NCI-H82 (cell line): ENCODE data around the gene TNFAIP8.
A peak's percentile ranks its signal among the peaks of the same experiment; 100 is the strongest.

ENCODE experiments used
- DNase-seq: peaks from one replicate; lab custom pipeline; 2025; lab: John Stamatoyannopoulos, UW

Gene TNFAIP8

GRCh38 chr5:119368238-119368630 is 12.4 kb downstream of the TNFAIP8 start:
- no peak for DNase-seq

- DNase-seq = no peak
Observed at GRCh38 chr5:119370486-119370885, 14.7 kb downstream of the TNFAIP8 start.

DNA sequence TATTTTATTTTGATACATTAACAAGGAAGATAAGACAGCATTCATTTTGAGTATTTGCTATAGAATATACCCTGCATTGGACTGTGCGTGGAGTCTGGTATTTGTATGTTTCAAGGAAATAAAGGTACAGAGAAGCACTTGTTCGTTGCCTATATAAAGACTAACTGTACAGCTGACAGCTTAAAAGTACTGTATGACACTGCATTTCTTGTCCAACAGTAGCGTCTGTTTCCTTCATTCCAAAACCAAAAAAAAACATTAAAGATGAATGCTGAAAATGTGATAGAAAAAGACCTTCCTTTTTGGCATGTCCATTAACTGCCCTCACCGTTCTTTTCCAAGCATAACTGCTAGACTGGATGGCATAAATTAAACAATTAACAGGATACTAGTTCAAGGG is 15.3 kb downstream of the TNFAIP8 start:
- DNase-seq = no peak

DNA sequence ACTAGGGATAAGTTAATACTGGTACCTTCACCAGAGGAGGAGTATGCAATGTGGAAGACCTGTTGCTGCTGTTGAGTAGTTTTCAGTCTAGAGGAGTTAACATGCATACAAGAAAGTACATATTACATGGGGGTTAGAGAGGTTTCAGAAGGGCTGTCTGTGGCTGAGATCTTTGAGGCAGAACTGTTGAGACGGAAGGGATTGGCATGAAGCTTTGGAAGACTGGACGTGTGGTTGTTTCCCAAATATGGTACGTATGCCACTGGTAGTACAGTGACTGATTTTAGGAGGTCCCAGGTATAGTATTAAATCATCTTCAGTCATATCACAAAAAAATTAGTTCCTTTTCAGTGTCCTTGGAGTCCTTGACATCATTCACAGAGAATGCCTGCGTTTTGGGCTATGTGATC is 17.6 kb downstream of the TNFAIP8 start:
- no peak for DNase-seq

DNA sequence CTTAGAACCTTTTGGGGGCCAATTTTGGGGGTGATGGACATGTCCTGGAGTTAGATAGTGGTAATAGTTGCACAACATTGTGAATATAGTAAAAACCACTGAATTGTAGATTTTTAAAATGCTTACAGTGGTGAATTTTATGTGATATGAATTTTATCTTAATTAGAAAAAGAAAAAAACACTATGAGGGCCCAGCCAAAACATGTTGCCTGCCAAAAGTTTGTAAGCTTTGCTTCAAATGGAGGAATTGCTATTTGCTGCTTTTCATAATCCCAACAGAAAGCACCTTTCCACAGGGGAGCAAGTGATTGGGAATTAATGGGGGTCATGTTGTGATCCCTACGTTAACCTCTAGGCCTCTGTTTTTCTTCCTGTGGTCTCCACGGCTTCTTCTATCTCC is 19.1 kb downstream of the TNFAIP8 start:
- no peak for DNase-seq

DNA sequence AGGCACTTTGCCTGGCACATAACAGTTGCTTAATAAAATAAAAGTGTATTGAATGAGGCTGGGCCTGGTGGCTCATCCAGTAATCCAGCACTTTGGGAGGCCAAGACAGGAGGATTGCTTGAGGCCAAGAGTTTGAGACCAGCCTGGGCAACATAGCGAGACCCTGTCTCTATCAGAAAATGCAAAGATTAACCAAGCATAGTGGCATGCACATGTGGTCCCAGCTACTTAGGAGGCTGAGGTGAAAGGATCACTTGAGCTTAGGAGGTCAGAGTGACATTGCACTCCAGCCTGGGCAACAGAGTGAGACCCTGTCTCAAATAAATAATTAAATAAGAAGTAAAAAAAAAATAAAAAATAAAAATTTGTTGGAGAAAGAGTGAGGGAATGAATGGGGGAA is 21.2 kb downstream of the TNFAIP8 start:
- DNase-seq = no peak

DNA sequence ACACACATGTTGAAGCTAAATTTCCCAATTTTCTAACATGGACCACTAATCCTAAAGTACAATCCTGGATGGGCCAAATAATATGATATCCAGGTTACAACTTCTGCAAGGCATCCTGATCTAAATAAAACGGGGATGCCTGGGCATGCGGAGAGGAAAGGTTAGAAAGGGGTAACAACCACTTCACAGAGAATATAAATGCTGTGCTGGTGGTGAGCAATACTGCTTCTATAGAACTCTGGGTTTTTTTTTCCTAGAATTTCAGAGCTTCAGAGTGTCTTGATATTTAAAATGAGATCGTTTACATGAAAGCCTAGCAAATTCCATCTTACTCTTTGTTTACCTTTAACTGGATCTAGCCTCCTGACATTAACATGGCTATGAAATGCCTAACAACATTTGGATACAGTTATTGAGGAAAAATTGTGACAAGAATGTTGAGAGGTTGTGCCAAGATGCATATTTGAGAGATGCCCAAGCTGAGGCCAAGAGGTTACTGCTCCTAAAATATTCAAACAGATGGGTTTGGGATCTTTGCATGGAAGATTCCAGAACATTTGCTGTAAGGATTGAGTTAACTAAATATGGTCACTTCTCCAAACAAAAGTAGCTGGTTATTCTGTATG is 22.4 kb downstream of the TNFAIP8 start:
- no peak for DNase-seq

DNA sequence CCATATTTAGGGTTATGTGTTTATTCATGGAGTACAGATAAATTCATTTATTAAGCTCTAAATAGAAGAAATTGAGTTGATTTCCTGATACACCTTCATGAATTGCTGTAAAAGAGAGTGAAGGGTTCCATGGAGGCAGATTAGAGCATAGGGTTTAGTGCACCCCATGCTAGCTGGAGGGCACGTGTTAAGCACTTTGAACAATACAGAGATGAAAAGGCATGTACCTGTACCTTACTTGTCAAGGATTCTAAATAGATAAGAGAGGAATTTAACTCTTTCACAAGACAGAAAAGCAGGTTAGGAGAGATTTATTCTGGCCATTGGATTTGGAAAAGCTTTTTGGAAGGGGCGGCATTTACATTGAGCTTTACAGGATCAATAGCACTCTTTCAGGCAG is 23.3 kb downstream of the TNFAIP8 start:
- no peak for DNase-seq

GRCh38 chr5:119379942-119380547 is 24.2 kb downstream of the TNFAIP8 start:
- DNase-seq = peak; percentile 39

DNA sequence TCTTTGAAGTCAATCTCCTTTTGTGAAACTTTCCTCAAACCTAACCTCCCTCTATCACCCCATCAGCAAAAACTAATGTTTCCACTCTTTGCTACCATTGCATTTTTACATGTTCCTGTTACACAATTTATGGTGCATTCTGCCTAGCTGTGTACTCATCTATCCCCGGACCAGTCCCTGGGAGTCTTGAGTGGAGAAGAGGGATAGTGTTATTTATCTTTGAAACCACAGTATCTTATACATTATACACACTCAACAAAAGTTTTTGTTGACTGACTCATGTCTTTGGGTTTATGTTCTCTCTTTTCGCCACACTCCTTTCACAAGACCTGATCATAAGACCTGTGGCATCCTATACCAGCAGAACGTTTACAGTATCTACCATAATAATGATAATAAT is 26.4 kb downstream of the TNFAIP8 start:
- DNase-seq = no peak

- no peak for DNase-seq
Observed at GRCh38 chr5:119383008-119383407, 27.2 kb downstream of the TNFAIP8 start.

DNA sequence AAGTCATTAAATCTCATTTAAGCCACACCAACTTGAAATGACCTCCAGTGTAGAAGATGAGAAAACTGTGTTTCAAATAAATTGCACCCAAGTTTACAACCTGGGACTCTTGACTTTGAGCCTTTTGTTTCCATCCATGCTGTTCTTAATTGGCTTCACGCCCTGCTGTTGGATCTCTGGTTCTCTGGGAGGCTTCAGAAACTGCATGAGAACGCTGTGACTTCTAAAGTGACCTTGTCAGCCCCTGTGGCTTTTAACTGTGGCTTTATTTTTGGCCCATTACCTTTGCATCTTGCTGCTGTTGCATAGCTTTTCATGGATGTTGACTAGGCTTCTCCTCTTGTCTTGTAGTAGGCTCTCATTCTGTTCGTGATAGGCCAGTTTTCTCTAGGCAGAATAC is 29.3 kb downstream of the TNFAIP8 start:
- DNase-seq = no peak

DNA sequence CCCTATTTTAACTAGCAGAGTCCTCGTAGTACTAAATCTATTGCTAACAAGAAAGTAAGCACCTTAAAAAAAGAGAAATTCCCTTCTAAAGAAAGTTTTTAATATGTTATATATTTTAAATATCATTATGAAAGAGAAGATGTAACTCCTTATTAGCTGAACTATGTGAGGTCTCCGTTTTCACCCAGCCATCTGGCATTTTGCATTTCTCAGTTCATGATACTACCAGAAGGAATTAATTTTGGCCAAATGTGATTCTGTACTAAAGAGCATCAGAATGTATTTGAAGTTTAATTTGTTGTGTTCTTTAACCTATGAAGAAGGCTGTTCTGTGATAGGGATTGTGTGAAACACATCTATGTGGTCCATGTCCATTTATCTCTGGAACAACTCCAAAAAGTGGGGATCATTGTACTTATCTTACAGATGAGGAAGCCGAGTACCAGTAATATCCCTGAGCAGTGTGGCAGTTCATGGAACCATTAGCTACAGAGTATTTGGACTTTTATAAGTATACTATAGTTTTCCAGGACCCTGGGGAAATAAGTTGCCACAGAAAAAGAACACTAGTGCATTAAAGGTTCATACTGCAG is 29.8 kb downstream of the TNFAIP8 start:
- DNase-seq = no peak

DNA sequence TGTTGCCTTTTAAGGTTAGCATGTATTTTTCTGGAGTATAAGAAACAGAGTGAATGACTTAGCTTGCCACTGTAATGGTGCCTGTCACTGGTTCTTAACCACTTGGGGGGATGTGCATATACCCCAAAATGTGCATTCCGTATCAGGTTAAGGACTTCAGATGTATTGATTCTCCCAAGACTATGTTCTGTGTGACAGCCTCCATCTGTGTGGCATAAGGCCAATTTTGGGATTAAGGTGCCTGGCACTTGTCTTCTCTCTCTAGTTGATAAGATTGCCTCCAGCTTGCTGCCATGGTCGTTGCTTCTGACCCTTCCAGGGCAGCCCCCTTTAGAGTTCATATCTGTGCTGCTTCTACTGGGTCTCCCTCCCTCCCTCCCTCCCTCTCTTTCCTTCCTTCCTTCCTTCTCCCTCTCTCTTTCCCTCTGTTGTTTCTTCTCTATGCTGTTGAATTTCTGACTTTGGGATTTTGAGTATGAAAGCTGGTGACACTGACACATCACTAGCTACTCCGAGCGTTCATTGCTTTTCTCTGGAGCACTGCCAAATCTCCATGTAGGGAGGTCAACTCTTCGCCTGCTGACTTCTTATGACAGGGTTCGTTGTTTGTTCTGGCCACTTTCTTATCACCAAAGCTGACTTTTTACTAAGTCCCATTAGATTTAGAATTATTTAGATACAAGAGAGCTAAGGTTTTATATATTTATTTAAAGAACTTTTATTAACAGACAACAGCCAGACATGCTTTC is 31.0 kb downstream of the TNFAIP8 start:
- peak; percentile 46 for DNase-seq

DNA sequence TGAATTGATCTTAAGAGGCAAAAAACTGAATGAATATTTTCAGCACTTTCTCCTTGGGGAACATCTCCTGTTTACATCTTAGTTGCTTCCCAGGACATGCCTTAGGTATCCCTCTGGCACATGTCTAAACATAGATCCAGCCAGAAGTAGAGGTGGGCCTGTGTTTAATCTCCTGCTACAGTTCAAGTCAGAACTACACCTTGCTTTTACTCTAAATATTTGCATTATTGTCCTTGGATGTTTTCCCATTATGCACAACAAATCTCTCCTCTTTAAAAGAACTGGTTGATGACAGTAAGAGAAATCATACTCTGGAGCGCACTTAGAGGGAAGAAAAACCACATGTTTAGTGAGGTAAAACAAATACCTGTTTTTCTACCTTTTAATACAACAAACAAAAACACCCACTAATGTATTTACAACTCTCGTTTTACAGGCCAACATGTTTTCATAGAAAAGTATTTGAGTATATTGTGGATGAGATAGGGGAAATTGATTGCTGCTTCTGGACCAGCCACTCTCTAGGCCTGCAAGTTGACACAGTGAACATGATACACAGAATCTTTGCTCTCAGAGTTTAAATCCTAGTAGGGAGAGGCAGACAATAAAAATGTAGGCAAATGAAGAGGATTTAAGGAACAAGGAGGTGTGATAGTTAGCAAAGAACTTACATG is 32.3 kb downstream of the TNFAIP8 start:
- no peak for DNase-seq

- no peak for DNase-seq
Observed at GRCh38 chr5:119388619-119389190, 32.9 kb downstream of the TNFAIP8 start.

GRCh38 chr5:119389288-119390030 is 33.6 kb downstream of the TNFAIP8 start:
- no peak for DNase-seq

DNA sequence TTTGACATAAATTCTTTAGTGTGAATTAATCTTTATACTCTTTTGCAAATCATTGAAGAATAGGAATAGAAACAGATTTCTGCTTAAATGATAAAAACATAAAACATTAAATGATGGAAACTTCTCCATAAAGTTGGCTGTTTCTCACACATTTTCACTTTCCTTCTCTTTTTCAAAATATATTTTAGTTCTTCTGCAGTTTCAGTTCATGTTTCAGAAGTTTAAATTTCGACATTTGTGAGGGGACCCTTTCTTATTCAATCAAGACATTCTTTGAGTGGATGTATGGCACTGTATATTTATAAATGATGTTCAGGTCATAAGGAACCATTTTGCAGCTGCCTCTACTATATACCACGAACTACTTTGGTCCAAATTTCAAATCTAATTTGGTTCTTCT is 34.6 kb downstream of the TNFAIP8 start:
- no peak for DNase-seq

- DNase-seq = no peak
Observed at GRCh38 chr5:119393201-119393691, 37.4 kb downstream of the TNFAIP8 start.

- DNase-seq = no peak
Observed at GRCh38 chr5:119393746-119394145, 37.9 kb downstream of the TNFAIP8 start.
